ENCODE data around the gene CTNNAL1.
"Not testable (repeated sequence)": the region's sequence is repeated elsewhere in the genome, so short reads cannot be mapped to it uniquely, and the experiment has no call there.

The CTNNAL1 gene

GRCh38 chr9:108972626-108973209 is 40.6 kb downstream of the CTNNAL1 start:
- no peak for DNase-seq (ENCODE audit: insufficient read length, low spot score)
- FAIRE-seq, result no peak
- TF ChIP-seq SPI1 (IDR thresholded peaks at IDR 0.05; ENCODE audit: low read depth, low read length) (no peak), POLR2AphosphoS5 (IDR thresholded peaks at IDR 0.05; ENCODE audit: low read depth, low read length) (no peak), TAF1 (IDR thresholded peaks at IDR 0.05; ENCODE audit: low read depth, low read length) (no peak), POLR2A (IDR thresholded peaks at IDR 0.05; ENCODE audit: low read depth, low read length) (no peak), PAX5 (IDR thresholded peaks at IDR 0.05; ENCODE audit: insufficient read depth, low read length, severe bottlenecking) (no peak), POU2F2 (IDR thresholded peaks at IDR 0.05; ENCODE audit: low read depth, low read length) (no peak)

DNA sequence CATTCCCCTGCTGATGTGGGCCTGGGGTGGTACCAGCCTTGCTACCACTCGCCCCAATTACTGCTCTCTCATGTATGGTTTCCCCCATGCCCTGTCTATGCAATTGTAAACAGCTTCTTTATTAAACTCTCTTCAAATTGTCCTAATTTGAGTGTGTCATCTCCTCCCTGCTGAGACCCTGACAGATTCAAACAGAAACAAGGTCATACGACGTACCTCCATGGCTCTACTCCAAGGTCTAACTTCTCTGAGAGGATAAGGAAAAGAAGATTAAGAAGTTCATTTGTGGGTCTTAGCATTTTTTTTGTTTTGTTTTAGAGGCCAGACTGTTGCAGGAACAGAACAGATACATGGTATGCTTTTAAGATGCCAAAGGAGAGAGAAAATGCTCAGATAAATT is 41.1 kb downstream of the CTNNAL1 start:
- no peak for TF ChIP-seq TAF1 (IDR thresholded peaks at IDR 0.05; ENCODE audit: low read depth, low read length)
- no peak for TF ChIP-seq SPI1 (IDR thresholded peaks at IDR 0.05; ENCODE audit: low read depth, low read length)
- TF ChIP-seq PAX5 (IDR thresholded peaks at IDR 0.05; ENCODE audit: insufficient read depth, low read length, severe bottlenecking), result no peak
- TF ChIP-seq POU2F2 (IDR thresholded peaks at IDR 0.05; ENCODE audit: low read depth, low read length), result no peak
- TF ChIP-seq POLR2AphosphoS5 (IDR thresholded peaks at IDR 0.05; ENCODE audit: low read depth, low read length), result no peak
- no peak for TF ChIP-seq POLR2A (IDR thresholded peaks at IDR 0.05; ENCODE audit: low read depth, low read length)
- FAIRE-seq (no peak), DNase-seq (ENCODE audit: insufficient read length, low spot score) (no peak)

- not testable (repeated sequence) for FAIRE-seq
Measured at GRCh38 chr9:108971392-108971791, 41.9 kb downstream of the CTNNAL1 start.

DNA sequence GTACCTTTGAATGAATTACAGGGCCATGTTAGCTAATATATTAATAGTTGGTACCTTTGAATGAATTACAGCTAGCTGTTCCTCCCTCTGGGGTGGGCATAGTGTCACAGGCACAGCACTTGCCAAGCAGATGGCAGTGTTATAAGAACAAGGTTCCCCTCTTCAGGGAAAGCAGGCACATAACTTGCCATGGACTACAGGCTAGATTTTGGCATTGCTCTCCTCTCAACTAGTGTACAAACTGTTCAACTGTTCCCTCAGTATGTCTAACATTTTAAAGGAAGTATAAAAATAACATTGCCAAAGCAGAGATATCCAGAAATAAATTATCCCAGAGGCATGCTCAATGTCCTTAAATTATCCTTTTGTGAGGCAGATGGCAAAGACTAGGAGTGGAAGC is 45.4 kb downstream of the CTNNAL1 start:
- TF ChIP-seq POLR2A (IDR thresholded peaks at IDR 0.05; ENCODE audit: low read depth, low read length) (no peak), POLR2AphosphoS5 (IDR thresholded peaks at IDR 0.05; ENCODE audit: low read depth, low read length) (no peak), TAF1 (IDR thresholded peaks at IDR 0.05; ENCODE audit: low read depth, low read length) (no peak), POU2F2 (IDR thresholded peaks at IDR 0.05; ENCODE audit: low read depth, low read length) (no peak), SPI1 (IDR thresholded peaks at IDR 0.05; ENCODE audit: low read depth, low read length) (no peak), PAX5 (IDR thresholded peaks at IDR 0.05; ENCODE audit: insufficient read depth, low read length, severe bottlenecking) (no peak)
- DNase-seq (ENCODE audit: insufficient read length, low spot score), result no peak
- no peak for FAIRE-seq

More at GRCh38 chr9:108971392-108971791, 41.9 kb downstream of the CTNNAL1 start:
- DNase-seq (ENCODE audit: insufficient read length, low spot score), result not testable (repeated sequence)

- FAIRE-seq (no peak), DNase-seq (ENCODE audit: insufficient read length, low spot score) (no peak)
- no peak for TF ChIP-seq POLR2A (IDR thresholded peaks at IDR 0.05; ENCODE audit: low read depth, low read length)
- TF ChIP-seq PAX5 (IDR thresholded peaks at IDR 0.05; ENCODE audit: insufficient read depth, low read length, severe bottlenecking), result no peak
- TF ChIP-seq SPI1 (IDR thresholded peaks at IDR 0.05; ENCODE audit: low read depth, low read length), result no peak
- no peak for TF ChIP-seq POU2F2 (IDR thresholded peaks at IDR 0.05; ENCODE audit: low read depth, low read length)
- TF ChIP-seq TAF1 (IDR thresholded peaks at IDR 0.05; ENCODE audit: low read depth, low read length), result no peak
- TF ChIP-seq POLR2AphosphoS5 (IDR thresholded peaks at IDR 0.05; ENCODE audit: low read depth, low read length), result no peak
Measured at GRCh38 chr9:108963459-108964143, 49.7 kb downstream of the CTNNAL1 start.

GRCh38 chr9:108961151-108961550 is 52.1 kb downstream of the CTNNAL1 start:
- no peak for TF ChIP-seq POLR2A (IDR thresholded peaks at IDR 0.05; ENCODE audit: low read depth, low read length)
- TF ChIP-seq PAX5 (IDR thresholded peaks at IDR 0.05; ENCODE audit: insufficient read depth, low read length, severe bottlenecking), result no peak
- no peak for TF ChIP-seq SPI1 (IDR thresholded peaks at IDR 0.05; ENCODE audit: low read depth, low read length)
- no peak for TF ChIP-seq TAF1 (IDR thresholded peaks at IDR 0.05; ENCODE audit: low read depth, low read length)
- TF ChIP-seq POU2F2 (IDR thresholded peaks at IDR 0.05; ENCODE audit: low read depth, low read length), result no peak
- no peak for TF ChIP-seq POLR2AphosphoS5 (IDR thresholded peaks at IDR 0.05; ENCODE audit: low read depth, low read length)
- no peak for FAIRE-seq
- no peak for DNase-seq (ENCODE audit: insufficient read length, low spot score)

DNA sequence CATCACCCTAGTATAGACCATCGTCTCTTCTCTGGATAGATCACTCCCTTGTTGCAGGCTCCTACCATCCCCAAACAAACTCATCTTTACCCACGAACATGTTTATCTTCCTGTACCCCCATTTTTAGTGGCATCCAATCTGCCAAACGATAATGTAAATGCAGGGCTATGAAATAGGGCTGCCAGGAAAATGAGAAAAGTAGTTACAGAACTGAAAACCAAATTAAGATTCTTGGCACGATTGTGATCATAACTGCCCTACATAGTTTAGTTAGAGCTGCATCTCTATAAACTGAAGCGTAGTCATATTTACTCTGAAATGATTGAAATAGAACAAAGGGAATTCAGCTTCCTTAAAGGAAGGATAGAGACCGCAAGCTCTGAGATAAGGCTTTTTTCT is 53.0 kb downstream of the CTNNAL1 start:
- no peak for DNase-seq (ENCODE audit: insufficient read length, low spot score)
- FAIRE-seq, result no peak
- TF ChIP-seq POLR2A (IDR thresholded peaks at IDR 0.05; ENCODE audit: low read depth, low read length) (no peak), TAF1 (IDR thresholded peaks at IDR 0.05; ENCODE audit: low read depth, low read length) (no peak), PAX5 (IDR thresholded peaks at IDR 0.05; ENCODE audit: insufficient read depth, low read length, severe bottlenecking) (no peak), POU2F2 (IDR thresholded peaks at IDR 0.05; ENCODE audit: low read depth, low read length) (no peak), POLR2AphosphoS5 (IDR thresholded peaks at IDR 0.05; ENCODE audit: low read depth, low read length) (no peak)

- FAIRE-seq, result no peak
- TF ChIP-seq POU2F2 (IDR thresholded peaks at IDR 0.05; ENCODE audit: low read depth, low read length), result no peak
- no peak for TF ChIP-seq PAX5 (IDR thresholded peaks at IDR 0.05; ENCODE audit: insufficient read depth, low read length, severe bottlenecking)
- no peak for TF ChIP-seq TAF1 (IDR thresholded peaks at IDR 0.05; ENCODE audit: low read depth, low read length)
- TF ChIP-seq SPI1 (IDR thresholded peaks at IDR 0.05; ENCODE audit: low read depth, low read length), result no peak
- TF ChIP-seq POLR2A (IDR thresholded peaks at IDR 0.05; ENCODE audit: low read depth, low read length), result no peak
- no peak for TF ChIP-seq POLR2AphosphoS5 (IDR thresholded peaks at IDR 0.05; ENCODE audit: low read depth, low read length)
- no peak for DNase-seq (ENCODE audit: insufficient read length, low spot score)
Measured at GRCh38 chr9:108956631-108957026, 56.7 kb downstream of the CTNNAL1 start.

- FAIRE-seq (no peak), DNase-seq (ENCODE audit: insufficient read length, low spot score) (no peak)
- TF ChIP-seq POLR2AphosphoS5 (IDR thresholded peaks at IDR 0.05; ENCODE audit: low read depth, low read length), result no peak
- no peak for TF ChIP-seq PAX5 (IDR thresholded peaks at IDR 0.05; ENCODE audit: insufficient read depth, low read length, severe bottlenecking)
- TF ChIP-seq TAF1 (IDR thresholded peaks at IDR 0.05; ENCODE audit: low read depth, low read length), result no peak
- TF ChIP-seq POLR2A (IDR thresholded peaks at IDR 0.05; ENCODE audit: low read depth, low read length), result no peak
- no peak for TF ChIP-seq SPI1 (IDR thresholded peaks at IDR 0.05; ENCODE audit: low read depth, low read length)
- no peak for TF ChIP-seq POU2F2 (IDR thresholded peaks at IDR 0.05; ENCODE audit: low read depth, low read length)
Measured at GRCh38 chr9:108956022-108956630, 57.2 kb downstream of the CTNNAL1 start.
